H9 (cell line): ENCODE measurements around the gene NHSL2. TPM values are rescaled to one million over a fixed set of nuclear protein-coding genes. Genes with fewer than 3 reads are reported as not detected.

Experiments
- DNase-seq: peaks from one replicate; pipeline ENCODE4 v3.0.0-alpha.2; 2017
- H2AFZ ChIP-seq: one replicate; pipeline ENCODE4 v1.6.1; 2013; ENCODE audit warnings: mild to moderate bottlenecking, low read length, control low read depth, moderate library complexity
- H2AK5ac ChIP-seq: 2 replicates; pipeline ENCODE4 v1.6.1; 2013; ENCODE audit warnings: low read length, control low read depth, mixed read lengths; ENCODE audit not compliant: insufficient read length
- H2BK120ac ChIP-seq: one replicate; pipeline ENCODE4 v1.6.1; 2013; ENCODE audit warnings: low read depth, mild to moderate bottlenecking, low read length, control low read depth, inconsistent platforms; ENCODE audit not compliant: poor library complexity, severe bottlenecking
- H2BK12ac ChIP-seq: 2 replicates; pipeline ENCODE4 v1.6.1; 2013; ENCODE audit warnings: low read length, control low read depth, mixed read lengths, low read depth; ENCODE audit not compliant: insufficient read length
- H2BK15ac ChIP-seq: 2 replicates; pipeline ENCODE4 v1.6.1; 2013; ENCODE audit warnings: low read depth, low read length, control low read depth
- H2BK20ac ChIP-seq: one replicate; pipeline ENCODE4 v1.6.1; 2013; ENCODE audit warnings: low read depth, mild to moderate bottlenecking, low read length, control low read depth, inconsistent platforms; ENCODE audit not compliant: poor library complexity, severe bottlenecking
- H2BK5ac ChIP-seq: 2 replicates; pipeline ENCODE4 v1.6.1; 2013; ENCODE audit warnings: low read length, control low read depth, mixed read lengths; ENCODE audit not compliant: insufficient read length
- H3K14ac ChIP-seq: 2 replicates; pipeline ENCODE4 v1.6.1; 2013; ENCODE audit warnings: low read length, control low read depth; ENCODE audit not compliant: insufficient read depth
- H3K18ac ChIP-seq: 2 replicates; pipeline ENCODE4 v1.6.1; 2013; ENCODE audit warnings: low read depth, mild to moderate bottlenecking, mixed read lengths, low read length, control low read depth; ENCODE audit not compliant: insufficient read length
- H3K23ac ChIP-seq: 2 replicates; pipeline ENCODE4 v1.6.1; 2013; ENCODE audit warnings: low read length, control low read depth, mixed read lengths, low read depth; ENCODE audit not compliant: insufficient read length
- H3K23me2 ChIP-seq: 2 replicates; pipeline ENCODE4 v1.6.1; 2013; ENCODE audit warnings: low read depth, mild to moderate bottlenecking, mixed read lengths, low read length, control low read depth; ENCODE audit not compliant: insufficient read length, poor library complexity, severe bottlenecking
- H3K27ac ChIP-seq: 2 replicates; pipeline ENCODE4 v1.5.1; 2013; ENCODE audit warnings: low read length, control low read depth, mixed read lengths, low read depth; ENCODE audit not compliant: insufficient read length
- H3K27me3 ChIP-seq: 2 replicates; pipeline ENCODE4 v1.6.1; 2013; ENCODE audit warnings: low read length, control low read depth, inconsistent platforms; ENCODE audit not compliant: insufficient read depth
- H3K4ac ChIP-seq: 2 replicates; pipeline ENCODE4 v1.6.1; 2013; ENCODE audit warnings: low read depth, mild to moderate bottlenecking, control low read depth, inconsistent platforms, low read length, moderate library complexity
- H3K4me1 ChIP-seq: 2 replicates; pipeline ENCODE4 v1.6.1; 2013; ENCODE audit warnings: low read length, control low read depth, inconsistent platforms; ENCODE audit not compliant: insufficient read depth
- H3K4me2 ChIP-seq: 2 replicates; pipeline ENCODE4 v1.6.1; 2013; ENCODE audit warnings: low read length, control low read depth, mixed read lengths; ENCODE audit not compliant: insufficient read length, insufficient read depth
- H3K56ac ChIP-seq: 2 replicates; pipeline ENCODE4 v1.6.1; 2013; ENCODE audit warnings: low read depth, mild to moderate bottlenecking, mixed read lengths, low read length, control low read depth; ENCODE audit not compliant: insufficient read length
- H3K79me1 ChIP-seq: 2 replicates; pipeline ENCODE4 v1.6.1; 2013; ENCODE audit warnings: low read depth, mild to moderate bottlenecking, moderate library complexity, low read length, control low read depth, inconsistent platforms; ENCODE audit not compliant: insufficient read depth, poor library complexity, severe bottlenecking
- H3K79me2 ChIP-seq: 2 replicates; pipeline ENCODE4 v1.6.1; 2013; ENCODE audit warnings: low read length, control low read depth, inconsistent platforms; ENCODE audit not compliant: insufficient read depth
- H3K9ac ChIP-seq: 2 replicates; pipeline ENCODE4 v1.6.1; 2013; ENCODE audit warnings: low read length, control low read depth, mixed read lengths; ENCODE audit not compliant: insufficient read length; ENCODE audit errors: extremely low read depth
- H3K9me3 ChIP-seq: one replicate; pipeline ENCODE4 v1.6.1; 2013; ENCODE audit warnings: low read depth, low read length, inconsistent platforms; ENCODE audit not compliant: control insufficient read depth
- H3T11ph ChIP-seq: one replicate; pipeline ENCODE4 v1.6.1; 2013; ENCODE audit warnings: mild to moderate bottlenecking, low read length, control low read depth, inconsistent platforms
- H4K20me1 ChIP-seq: one replicate; pipeline ENCODE4 v1.6.1; 2013; ENCODE audit not compliant: control insufficient read depth, insufficient read length, insufficient read depth
- H4K5ac ChIP-seq: 2 replicates; pipeline ENCODE4 v1.6.1; 2013; ENCODE audit warnings: low read depth, mild to moderate bottlenecking, mixed read lengths, low read length, control low read depth; ENCODE audit not compliant: insufficient read length
- H4K8ac ChIP-seq: replicated peaks from 2 replicates; pipeline ENCODE4 v1.6.1; 2013; ENCODE audit warnings: low read length, control low read depth, mixed read lengths, low read depth; ENCODE audit not compliant: insufficient read length
- H4K91ac ChIP-seq: 2 replicates; pipeline ENCODE4 v1.6.1; 2013; ENCODE audit warnings: low read depth, mild to moderate bottlenecking, moderate library complexity, mixed read lengths, low read length, control low read depth; ENCODE audit not compliant: insufficient read length
- H3K27ac Mint-ChIP-seq, 3 experiments: 2 replicates in 2 of 3; 3 replicates in 1 of 3; pipeline ENCODE4 v1.8.0; 2020 to 2021; ENCODE audit warnings: mixed read lengths in 3 of 3, mild to moderate bottlenecking in 1 of 3, moderate library complexity in 1 of 3
- H3K27me3 Mint-ChIP-seq: 2 replicates; pipeline ENCODE4 v1.8.0; 2021; ENCODE audit warnings: low read depth, mild to moderate bottlenecking, moderate library complexity, mixed read lengths
- H3K36me3 Mint-ChIP-seq, 3 experiments: 2 replicates in 2 of 3; 3 replicates in 1 of 3; pipeline ENCODE4 v1.8.0; 2020 to 2021; ENCODE audit warnings: low read depth in 3 of 3, mixed read lengths in 3 of 3; ENCODE audit not compliant: insufficient read depth in 1 of 3
- H3K4me1 Mint-ChIP-seq, 2 experiments: 2 replicates each; pipeline ENCODE4 v1.8.0; 2020; ENCODE audit warnings: mixed read lengths in 2 of 2
- H3K4me3 Mint-ChIP-seq, 2 experiments: 2 replicates in 1 of 2; 3 replicates in 1 of 2; pipeline ENCODE4 v1.8.0; 2020 to 2021; ENCODE audit warnings: mild to moderate bottlenecking in 2 of 2, mixed read lengths in 2 of 2, moderate library complexity in 1 of 2
- H3K9me3 Mint-ChIP-seq, 2 experiments: 2 replicates in 1 of 2; 3 replicates in 1 of 2; pipeline ENCODE4 v1.8.0; 2020; ENCODE audit warnings: mild to moderate bottlenecking in 2 of 2, mixed read lengths in 2 of 2, moderate library complexity in 1 of 2
- WGBS: extraction: QIAGEN DNeasy Blood & Tissue Kit; methylation state at CpG from one replicate; pipeline ENCODE4 v1.1.7; 2013; ENCODE audit warnings: missing lambda C conversion rate, low lambda C conversion rate, mixed read lengths; ENCODE audit not compliant: insufficient read length; ENCODE audit errors: extremely low coverage; 5-methylcytosine and 5-hydroxymethylcytosine counted together
- total RNA-seq: library from RNA; stranded (reverse); gene quantifications from 2 replicates; pipeline ENCODE4 v1.2.1, GENCODE V29; 2021
- TF ChIP-seq, protein P1 (sequence below): fragments of 200-600 bp; sonication (generic); conservative IDR thresholded peaks from 3 replicates; pipeline ENCODE4 v1.8.0; 2021; ENCODE audit warnings: antibody characterized with exemption, mild to moderate bottlenecking

Gene NHSL2
- total RNA-seq, 1 experiment from 2014 or later = 6.4 TPM

DNA sequence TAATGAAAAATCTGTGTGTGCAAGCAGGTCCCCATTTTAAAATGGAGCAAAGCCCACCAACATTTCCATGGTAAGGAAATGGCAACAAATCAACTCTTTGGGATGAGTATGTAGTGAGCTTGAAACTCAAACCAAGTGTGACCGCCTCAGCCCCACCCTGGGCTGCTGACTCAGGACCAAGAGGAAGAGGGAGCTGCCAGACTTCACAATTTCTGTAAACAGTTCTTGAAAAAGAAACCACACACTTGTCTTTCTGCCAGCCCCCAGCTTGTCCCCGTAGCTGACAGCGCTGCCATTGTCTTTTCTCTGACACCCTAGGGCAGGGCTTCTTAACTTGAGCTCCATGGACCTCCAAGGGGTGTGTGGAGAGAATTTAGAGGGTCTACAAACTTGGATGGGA, 210.7 kb downstream of the NHSL2 start:
- no peaks in the 10 kb centered on the region for H3K27me3 ChIP-seq
- Mint-ChIP-seq H3K27ac (no peak overlapping the region), H3K9me3 (peaks cover 63 to 64% of the 10 kb centered on the region in 2 experiments), H3K36me3 (peaks cover 0 to 5% (median 0%) of the 10 kb centered on the region in 3 experiments; a peak in 3 of 7 replicates), H3K27me3 (no peaks in the 10 kb centered on the region), H3K4me3 (no peak overlapping the region), H3K4me1 (peaks cover 22 to 23% of the 10 kb centered on the region in 2 experiments)
- no peak overlapping the region for H2AK5ac ChIP-seq
- H2BK120ac ChIP-seq = no peak overlapping the region
- no peak overlapping the region for H3K9ac ChIP-seq
- H3K56ac ChIP-seq = no peak overlapping the region
- H3K4me1 ChIP-seq = peaks cover 4% of the 10 kb centered on the region; the same call in 1 of the 2 replicates
- no peak overlapping the region for H4K91ac ChIP-seq
- no peak overlapping the region for H3K4ac ChIP-seq
- no peak overlapping the region for H2BK5ac ChIP-seq
- no CpG with 5 or more reads among the region's 3 CpGs for WGBS
- H2BK12ac ChIP-seq = no peak overlapping the region
- H3K14ac ChIP-seq = no peak overlapping the region
- peaks cover 34% of the 10 kb centered on the region for H3K9me3 ChIP-seq
- no peak overlapping the region for H2AFZ ChIP-seq
- no peak for DNase-seq
- H2BK15ac ChIP-seq = no peak overlapping the region
- no peak overlapping the region for H3K23ac ChIP-seq
- H3K79me2 ChIP-seq = no peaks in the 10 kb centered on the region
- no peak overlapping the region for H4K5ac ChIP-seq
- H3K27ac ChIP-seq = no peak overlapping the region
- no peak overlapping the region for H3T11ph ChIP-seq
- H3K23me2 ChIP-seq = no peaks in the 10 kb centered on the region
- H3K4me2 ChIP-seq = no peak overlapping the region
- no peak overlapping the region for H2BK20ac ChIP-seq
- H4K20me1 ChIP-seq = no peaks in the 10 kb centered on the region
- no peak overlapping the region for H4K8ac ChIP-seq
- no peak overlapping the region for H3K18ac ChIP-seq
- no peaks in the 10 kb centered on the region for H3K79me1 ChIP-seq
- TF ChIP-seq, protein P1, sequence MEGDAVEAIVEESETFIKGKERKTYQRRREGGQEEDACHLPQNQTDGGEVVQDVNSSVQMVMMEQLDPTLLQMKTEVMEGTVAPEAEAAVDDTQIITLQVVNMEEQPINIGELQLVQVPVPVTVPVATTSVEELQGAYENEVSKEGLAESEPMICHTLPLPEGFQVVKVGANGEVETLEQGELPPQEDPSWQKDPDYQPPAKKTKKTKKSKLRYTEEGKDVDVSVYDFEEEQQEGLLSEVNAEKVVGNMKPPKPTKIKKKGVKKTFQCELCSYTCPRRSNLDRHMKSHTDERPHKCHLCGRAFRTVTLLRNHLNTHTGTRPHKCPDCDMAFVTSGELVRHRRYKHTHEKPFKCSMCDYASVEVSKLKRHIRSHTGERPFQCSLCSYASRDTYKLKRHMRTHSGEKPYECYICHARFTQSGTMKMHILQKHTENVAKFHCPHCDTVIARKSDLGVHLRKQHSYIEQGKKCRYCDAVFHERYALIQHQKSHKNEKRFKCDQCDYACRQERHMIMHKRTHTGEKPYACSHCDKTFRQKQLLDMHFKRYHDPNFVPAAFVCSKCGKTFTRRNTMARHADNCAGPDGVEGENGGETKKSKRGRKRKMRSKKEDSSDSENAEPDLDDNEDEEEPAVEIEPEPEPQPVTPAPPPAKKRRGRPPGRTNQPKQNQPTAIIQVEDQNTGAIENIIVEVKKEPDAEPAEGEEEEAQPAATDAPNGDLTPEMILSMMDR = no peak
